HG02642 (cell line): ENCODE data around the gene ENC1.

Experiments
- ATAC-seq: cut with Tn5 transposase; IDR thresholded peaks from one replicate; pipeline ENCODE4 v1.9.1; 2021; ENCODE audit warnings: mild to moderate bottlenecking; ENCODE audit not compliant: unreplicated experiment, poor library complexity

ENC1 gene

DNA sequence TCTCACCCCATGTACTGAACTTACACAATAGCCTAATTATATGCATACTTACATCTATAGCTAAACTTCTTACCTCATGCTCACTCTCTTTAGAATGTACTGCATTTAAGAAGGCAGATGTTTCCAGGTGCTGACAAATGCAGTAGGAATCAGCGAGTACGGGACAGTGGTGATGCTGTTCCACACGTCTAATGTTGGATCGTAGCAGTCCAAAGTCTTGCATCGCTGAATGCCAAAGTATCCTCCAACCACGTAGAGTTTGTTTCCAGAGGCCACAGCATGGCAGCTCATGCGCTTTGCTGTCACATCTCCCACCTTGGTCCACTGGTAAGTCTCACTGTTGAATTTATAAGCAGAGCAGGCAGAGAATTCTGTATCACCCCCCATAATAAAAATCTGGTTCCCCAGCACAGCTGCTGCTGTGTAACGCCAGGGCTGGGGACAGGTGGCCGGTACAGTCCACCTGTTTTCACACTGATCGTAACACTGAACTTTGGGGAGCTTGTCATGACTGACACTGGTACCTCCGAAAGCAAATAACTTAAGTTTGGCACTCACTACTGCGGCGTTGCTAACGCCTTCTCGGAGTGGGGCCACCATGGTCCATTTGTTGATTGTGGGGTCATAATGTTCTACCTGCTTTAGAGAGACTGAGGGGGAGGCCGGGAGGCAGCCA is 5.8 kb downstream of the ENC1 start:
- no peak for ATAC-seq

GRCh38 chr5:74633695-74634094 is 6.8 kb downstream of the ENC1 start:
- ATAC-seq = no peak

- no peak for ATAC-seq
These were observed 7.6 kb downstream of the ENC1 start for GRCh38 chr5:74632947-74633356.

DNA sequence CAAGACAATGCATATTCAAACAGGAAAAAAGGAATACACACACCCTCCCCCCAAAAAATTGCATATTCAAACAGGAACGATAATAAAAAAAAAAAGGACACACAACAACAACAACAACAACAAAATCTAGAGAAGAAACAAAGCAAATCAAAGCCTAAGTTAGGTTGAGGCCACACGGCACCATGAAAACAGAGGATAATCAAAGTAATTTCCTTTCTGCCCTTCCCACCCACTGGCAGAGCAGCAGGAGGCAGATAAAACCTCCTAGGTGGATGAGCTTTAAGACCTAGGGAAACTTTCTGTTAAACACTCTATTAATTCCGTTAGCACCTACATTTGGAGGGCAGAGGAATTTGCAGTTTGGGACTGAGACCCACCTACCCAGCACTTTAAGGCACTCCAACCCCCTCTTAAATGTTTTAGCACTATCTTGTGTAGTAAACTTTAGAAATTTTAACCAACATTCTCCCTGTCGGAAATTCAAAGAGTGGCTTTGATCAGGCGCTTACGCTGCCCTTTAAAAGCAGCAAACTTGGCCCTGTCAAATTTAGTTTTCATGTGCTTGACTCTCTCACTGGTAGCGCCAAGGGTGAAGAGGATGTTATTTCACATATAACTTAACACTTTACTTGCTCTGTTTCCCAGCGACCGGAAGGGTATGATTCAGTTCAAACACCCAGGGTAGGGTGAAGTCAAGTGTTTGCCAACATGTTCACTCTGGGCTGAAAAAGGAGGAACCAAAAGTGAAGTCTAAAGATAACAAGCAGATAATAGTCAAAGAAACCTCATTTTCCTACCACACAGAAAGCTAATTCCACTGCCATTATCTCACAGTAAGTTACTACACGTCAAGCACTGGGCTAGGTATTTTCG is 9.2 kb downstream of the ENC1 start:
- peak; percentile 95 for ATAC-seq

DNA sequence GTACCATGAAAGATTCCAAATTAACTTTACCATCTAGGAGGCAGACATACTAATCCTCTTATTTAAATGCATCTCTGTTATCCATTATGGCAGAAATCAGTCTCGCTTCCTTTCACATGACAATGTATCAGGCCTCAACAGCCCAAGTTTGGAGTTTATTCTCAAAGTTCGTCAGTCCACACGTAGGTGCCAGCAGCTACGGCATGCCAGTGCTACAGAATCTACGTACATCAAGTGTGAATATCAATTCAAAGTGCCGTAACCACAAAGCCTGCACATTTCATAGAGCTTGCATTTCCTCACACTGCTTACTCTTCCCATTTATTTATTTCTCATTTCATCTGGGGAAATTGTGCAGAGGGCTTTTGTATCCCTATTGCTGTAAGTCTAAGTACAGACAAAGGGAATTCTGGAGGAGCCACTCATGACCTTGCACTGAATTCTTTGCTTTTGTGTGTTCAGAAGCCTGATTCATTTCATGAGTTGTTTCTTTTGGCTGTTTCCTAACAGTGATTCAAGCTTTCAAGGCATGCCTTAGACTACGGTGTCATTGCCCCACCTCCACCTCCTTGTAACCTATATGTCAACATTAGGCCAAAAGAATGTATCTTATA is 10.0 kb downstream of the ENC1 start:
- ATAC-seq = no peak

DNA sequence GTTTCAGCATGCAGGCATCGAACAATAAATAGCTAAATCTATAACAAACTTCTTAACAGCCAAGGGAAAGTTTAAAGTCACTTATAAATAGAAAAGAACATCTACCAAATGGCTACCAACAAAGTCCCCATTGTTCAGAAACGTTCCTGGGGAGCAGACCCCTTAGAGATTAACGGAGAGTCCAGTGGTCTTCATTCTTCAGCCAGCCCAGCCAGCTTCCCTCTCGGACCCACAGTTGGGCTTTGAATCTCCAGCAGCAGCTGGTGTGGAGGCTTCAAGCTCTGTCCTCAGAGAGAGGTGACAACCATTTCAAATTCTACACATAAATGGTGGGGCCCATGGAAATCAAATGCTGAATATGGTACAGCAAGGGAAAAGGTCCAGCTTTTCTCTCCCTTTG is 11.2 kb downstream of the ENC1 start:
- no peak for ATAC-seq

GRCh38 chr5:74628359-74628758 is 12.2 kb downstream of the ENC1 start:
- ATAC-seq = no peak

DNA sequence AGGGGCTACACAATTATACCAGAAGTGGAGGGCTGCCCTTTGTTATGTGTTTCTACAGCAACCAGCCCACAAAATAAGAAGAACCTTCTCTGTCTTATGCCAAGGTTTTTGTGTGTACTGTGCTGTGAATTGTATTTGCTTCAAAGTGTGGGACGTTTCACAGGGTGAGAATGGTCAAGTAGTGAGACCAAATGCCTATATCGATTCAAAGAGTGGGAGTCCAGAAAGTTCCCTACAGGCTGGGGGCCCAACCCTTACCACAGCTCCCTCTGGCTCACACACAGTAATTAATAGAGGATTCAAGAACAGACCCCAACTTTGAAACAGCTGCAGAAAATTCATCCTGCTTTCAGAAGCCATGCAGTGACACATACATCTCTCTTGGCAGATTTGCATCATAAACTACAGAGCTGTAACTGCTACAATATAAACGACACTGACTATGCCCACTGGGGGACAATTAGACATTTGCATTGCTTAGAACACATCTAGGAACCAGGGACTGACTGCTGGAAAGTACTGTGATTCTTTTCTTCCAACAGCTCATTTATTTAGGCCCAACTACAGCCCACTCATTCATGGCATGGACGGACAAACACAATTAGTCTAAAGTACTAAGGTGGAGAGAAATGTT is 12.8 kb downstream of the ENC1 start:
- ATAC-seq = no peak

GRCh38 chr5:74626386-74627222 is 13.9 kb downstream of the ENC1 start:
- no peak for ATAC-seq

DNA sequence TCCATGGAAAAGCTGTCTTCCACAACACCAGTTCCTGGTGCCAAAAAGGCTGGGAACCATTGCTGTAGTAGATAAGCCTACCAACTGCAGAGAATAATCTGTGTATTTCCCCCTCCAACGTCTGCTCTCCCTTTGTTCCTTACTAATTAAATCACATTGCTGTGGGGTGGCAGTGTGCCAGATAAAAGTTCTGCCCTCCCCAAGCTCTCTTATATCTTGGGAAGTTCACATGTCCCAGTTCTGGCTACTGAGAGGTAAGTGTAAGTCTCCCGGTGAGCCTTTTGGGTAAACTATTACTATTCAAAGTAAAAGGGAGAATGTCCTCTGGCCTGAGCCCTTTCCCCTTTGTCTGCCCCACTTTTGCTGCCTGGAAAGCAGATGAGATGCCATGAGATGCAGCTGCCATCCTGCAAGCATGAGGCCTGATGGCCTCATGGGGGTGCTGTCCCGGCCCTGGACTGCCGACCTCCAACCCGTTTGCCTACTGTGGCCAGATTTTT is 14.7 kb downstream of the ENC1 start:
- ATAC-seq = no peak

- no peak for ATAC-seq
These were observed 15.5 kb downstream of the ENC1 start for GRCh38 chr5:74624931-74625505.

GRCh38 chr5:74624501-74624900 is 16.0 kb downstream of the ENC1 start:
- ATAC-seq = no peak

GRCh38 chr5:74623748-74624408 is 16.6 kb downstream of the ENC1 start:
- no peak for ATAC-seq

- no peak for ATAC-seq
These were observed 17.4 kb downstream of the ENC1 start for GRCh38 chr5:74623006-74623611.

DNA sequence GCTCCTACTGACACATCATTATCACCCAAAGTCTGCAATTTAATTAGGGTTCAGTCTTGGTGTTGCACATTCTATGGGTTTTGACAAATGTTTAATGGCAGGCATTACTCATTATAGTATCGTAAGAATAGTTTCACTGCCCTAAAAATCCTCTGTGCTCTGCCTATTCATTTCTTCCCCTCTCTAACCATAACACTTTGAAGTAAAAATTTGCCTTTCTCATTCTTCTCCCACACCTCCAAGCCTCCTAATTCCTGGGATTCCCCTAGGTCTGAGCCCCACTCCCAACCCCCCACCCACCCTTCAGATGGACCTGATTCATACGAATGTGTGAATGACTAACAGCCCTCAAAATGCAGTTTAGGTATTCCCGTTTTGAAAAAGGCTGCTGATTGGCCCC is 18.4 kb downstream of the ENC1 start:
- no peak for ATAC-seq

- no peak for ATAC-seq
These were observed 19.0 kb downstream of the ENC1 start for GRCh38 chr5:74621492-74621891.

- ATAC-seq = no peak
These were observed 21.2 kb downstream of the ENC1 start for GRCh38 chr5:74619308-74619707.

DNA sequence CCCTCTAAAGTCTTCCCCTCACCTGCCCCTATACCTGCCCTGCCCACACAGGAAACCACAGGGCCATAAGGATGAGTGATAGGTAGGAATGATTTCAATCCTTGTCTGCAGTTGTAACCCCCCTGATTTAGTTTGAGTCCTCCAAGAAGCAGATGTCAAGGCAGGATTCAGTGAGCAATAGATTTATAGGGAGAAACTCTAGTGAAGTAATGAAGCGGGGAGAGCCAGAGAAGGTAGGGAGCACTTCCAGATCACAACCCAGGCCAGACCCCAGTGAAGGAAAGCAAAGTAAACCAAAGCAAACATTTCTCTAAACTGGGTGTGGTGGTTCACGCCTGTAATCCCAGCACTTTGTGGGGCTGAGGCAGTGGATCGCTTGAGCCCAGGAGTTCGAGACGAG is 22.4 kb downstream of the ENC1 start:
- ATAC-seq = no peak

- no peak for ATAC-seq
These were observed 23.3 kb downstream of the ENC1 start for GRCh38 chr5:74617202-74617601.
